CD14-positive monocyte (primary cell): Measurements from ENCODE around the gene NEMP1. TPM values are rescaled to one million over a fixed set of nuclear protein-coding genes. Genes with fewer than 3 reads are reported as not detected.

ENCODE experiments used
- DNase-seq, 3 donors: peaks; one replicate each; pipeline ENCODE4 v3.0.0-alpha.2; 2011 to 2022
- H2AFZ ChIP-seq: 2 replicates; pipeline ENCODE4 v1.6.0; 2012; ENCODE audit warnings: mild to moderate bottlenecking, low read depth, low read length, inconsistent platforms; ENCODE audit not compliant: insufficient read depth, poor library complexity, severe bottlenecking
- H3K27ac ChIP-seq, 2 donors: 1 replicate in 1 of 2; 2 replicates in 1 of 2; pipeline ENCODE4 v1.5.1; 2012 to 2013; ENCODE audit warnings: low read length in 2 of 2, control low read depth in 1 of 2, inconsistent platforms in 1 of 2, low read depth in 1 of 2, mild to moderate bottlenecking in 1 of 2
- H3K27me3 ChIP-seq, 2 donors: one replicate each; pipeline versions ENCODE4 v1.6.0 to v1.6.1; 2011 to 2013; ENCODE audit warnings: low read length in 2 of 2; ENCODE audit not compliant: control insufficient read depth in 2 of 2, insufficient read depth in 2 of 2
- H3K36me3 ChIP-seq, 2 donors: replicated peaks in 1 of 2; 1 replicate in 1 of 2; 2 replicates in 1 of 2; pipeline versions ENCODE4 v1.5.1 to v1.6.1; 2012 to 2013; ENCODE audit warnings: low read length in 2 of 2, control low read depth in 1 of 2, inconsistent platforms in 1 of 2, mild to moderate bottlenecking in 1 of 2; ENCODE audit not compliant: insufficient read depth in 2 of 2, control insufficient read depth in 1 of 2
- H3K4me1 ChIP-seq, 2 donors: 1 replicate in 1 of 2; 2 replicates in 1 of 2; pipeline versions ENCODE4 v1.5.1 to v1.6.1; 2012 to 2013; ENCODE audit warnings: low read length in 2 of 2, control low read depth in 1 of 2, inconsistent platforms in 1 of 2, mild to moderate bottlenecking in 1 of 2, moderate library complexity in 1 of 2; ENCODE audit not compliant: insufficient read depth in 2 of 2, control insufficient read depth in 1 of 2
- H3K4me2 ChIP-seq: replicated peaks from 2 replicates; pipeline ENCODE3; 2012; ENCODE audit warnings: low read length, moderate library complexity, mild to moderate bottlenecking; ENCODE audit not compliant: poor library complexity, severe bottlenecking; ENCODE audit errors: extremely low read depth
- H3K4me3 ChIP-seq, 3 experiments: fragments of 200-600 bp in 1 of 3; sonication (generic) in 1 of 3; replicated peaks in 1 of 3; 1 replicate in 2 of 3; 2 replicates in 1 of 3; pipeline ENCODE4 v1.5.1; 2011 to 2013; ENCODE audit warnings: low read length in 3 of 3, mild to moderate bottlenecking in 3 of 3, control low read depth in 2 of 3, low read depth in 2 of 3, inconsistent platforms in 1 of 3, moderate library complexity in 1 of 3
- H3K79me2 ChIP-seq: 2 replicates; pipeline ENCODE4 v1.6.0; 2012; ENCODE audit warnings: mild to moderate bottlenecking, control low read depth, inconsistent platforms, low read length, moderate library complexity; ENCODE audit not compliant: insufficient read depth
- H3K9ac ChIP-seq: 2 replicates; pipeline ENCODE4 v1.6.0; 2017; ENCODE audit warnings: low read length, mild to moderate bottlenecking; ENCODE audit not compliant: insufficient read depth, poor library complexity, severe bottlenecking
- H3K9me3 ChIP-seq, 2 donors: replicated peaks in 1 of 2; 1 replicate in 1 of 2; 2 replicates in 1 of 2; pipeline versions ENCODE4 v1.5.1 to v1.6.1; 2012 to 2013; ENCODE audit warnings: low read length in 2 of 2, control low read depth in 1 of 2; ENCODE audit not compliant: control insufficient read depth in 1 of 2, insufficient read depth in 1 of 2
- H4K20me1 ChIP-seq: 2 replicates; pipeline ENCODE4 v1.6.0; 2012; ENCODE audit warnings: mild to moderate bottlenecking, low read length, control low read depth, moderate library complexity; ENCODE audit not compliant: insufficient read depth
- H3K27ac Mint-ChIP-seq, 7 donors: one replicate each; pipeline ENCODE4 v1.8.0; 2020; ENCODE audit warnings: mild to moderate bottlenecking in 7 of 7, mixed read lengths in 7 of 7, moderate library complexity in 6 of 7, inconsistent platforms in 2 of 7
- H3K27me3 Mint-ChIP-seq, 3 donors: one replicate each; pipeline ENCODE4 v1.8.0; 2021 to 2022; ENCODE audit warnings: low read depth in 3 of 3, mild to moderate bottlenecking in 3 of 3, mixed read lengths in 3 of 3, moderate library complexity in 3 of 3, inconsistent platforms in 1 of 3
- H3K36me3 Mint-ChIP-seq, 2 donors: one replicate each; pipeline ENCODE4 v1.8.0; 2020; ENCODE audit warnings: mixed read lengths in 2 of 2, inconsistent platforms in 1 of 2, mild to moderate bottlenecking in 1 of 2
- H3K4me1 Mint-ChIP-seq: one replicate; pipeline ENCODE4 v1.8.0; 2020; ENCODE audit warnings: mild to moderate bottlenecking, mixed read lengths
- H3K4me3 Mint-ChIP-seq, 2 donors: one replicate each; pipeline ENCODE4 v1.8.0; 2020; ENCODE audit warnings: mild to moderate bottlenecking in 2 of 2, mixed read lengths in 2 of 2, moderate library complexity in 1 of 2
- H3K9me3 Mint-ChIP-seq, 7 donors: one replicate each; pipeline ENCODE4 v1.8.0; 2020 to 2022; ENCODE audit warnings: mixed read lengths in 7 of 7, mild to moderate bottlenecking in 6 of 7, moderate library complexity in 6 of 7, inconsistent platforms in 2 of 7
- WGBS: methylation state at CpG from one replicate; pipeline ENCODE4 v1.1.5; 2013; ENCODE audit warnings: missing lambda C conversion rate; ENCODE audit not compliant: insufficient coverage; 5-methylcytosine and 5-hydroxymethylcytosine counted together
- intact Hi-C, 2 donors: fragments of 100-400 bp; cut with micrococcal nuclease; formaldehyde crosslinking; loops; one replicate each; pipeline versions ENCODE4 v1.15.0 to v1.15.1; 2023
- polyA plus RNA-seq, 3 donors: library from polyadenylated mRNA; depleted of rRNA in 1 of 3; unstranded in 2 of 3; stranded (reverse) in 1 of 3; fragments of 300-500 nt in 2 of 3; fragments of >200 nt in 1 of 3; fragmentation: Illumina TruSeq in 2 of 3; gene quantifications; 1 replicate in 2 of 3; 2 replicates in 1 of 3; pipeline ENCODE4 v1.2.3, GENCODE V29; 2012 to 2021
- TF ChIP-seq, protein P1 (sequence below): fragments of 200-600 bp; IDR thresholded peaks from one replicate; pipeline ENCODE4 v1.8.0; 2022; ENCODE audit warnings: antibody characterized with exemption, mild to moderate bottlenecking

The NEMP1 gene
- polyA plus RNA-seq, 3 donors: 1.9 to 4.6 (median 2.2) TPM

DNA sequence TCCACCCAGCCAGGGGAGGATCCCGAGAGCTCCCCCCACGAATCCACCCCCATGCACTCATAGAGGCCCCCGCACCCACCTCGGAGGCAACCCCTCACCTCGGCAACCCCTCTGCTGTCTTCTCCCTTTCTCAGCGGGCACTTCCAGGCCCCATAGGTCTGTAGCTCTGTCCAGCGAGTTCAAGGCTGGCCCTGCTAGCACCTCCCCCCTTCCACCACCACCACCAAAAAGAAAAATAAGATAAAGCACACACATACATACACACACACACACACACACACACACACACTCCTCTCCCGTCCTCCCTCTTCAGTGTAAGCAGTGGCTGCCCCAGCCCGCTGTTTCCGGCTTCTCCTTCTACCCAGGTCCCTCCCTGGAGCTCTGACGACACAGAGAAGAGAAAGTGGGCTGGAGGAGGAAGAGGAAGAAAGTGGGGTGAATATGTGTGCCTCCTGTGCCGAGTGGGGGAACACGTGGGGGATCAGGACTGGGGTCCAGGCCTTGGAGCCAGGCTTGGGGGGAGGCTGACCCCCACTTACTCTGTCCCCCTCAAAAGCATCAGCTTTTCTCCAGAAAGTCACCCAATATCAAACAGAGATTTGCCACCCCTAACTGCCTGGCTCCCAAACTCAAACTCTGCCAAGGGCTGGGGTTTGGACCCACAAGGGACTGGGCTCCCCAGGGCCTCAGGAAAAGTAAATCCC, 32.6 kb upstream of the NEMP1 start, which contains the start of gene STAT6:
Gene STAT6 (minus strand): TSS at position 332 of the 704 bp plus-strand sequence. CDS start 3,084 bp downstream, outside the sequence.
- H3K4me1 ChIP-seq: peaks cover 39 to 59% of the 10 kb centered on the region in 2 donors
- peaks cover 52% of the 10 kb centered on the region for H3K79me2 ChIP-seq
- peak within 1 kb of the TSS; percentile 64 for H2AFZ ChIP-seq
- TF ChIP-seq, protein P1, sequence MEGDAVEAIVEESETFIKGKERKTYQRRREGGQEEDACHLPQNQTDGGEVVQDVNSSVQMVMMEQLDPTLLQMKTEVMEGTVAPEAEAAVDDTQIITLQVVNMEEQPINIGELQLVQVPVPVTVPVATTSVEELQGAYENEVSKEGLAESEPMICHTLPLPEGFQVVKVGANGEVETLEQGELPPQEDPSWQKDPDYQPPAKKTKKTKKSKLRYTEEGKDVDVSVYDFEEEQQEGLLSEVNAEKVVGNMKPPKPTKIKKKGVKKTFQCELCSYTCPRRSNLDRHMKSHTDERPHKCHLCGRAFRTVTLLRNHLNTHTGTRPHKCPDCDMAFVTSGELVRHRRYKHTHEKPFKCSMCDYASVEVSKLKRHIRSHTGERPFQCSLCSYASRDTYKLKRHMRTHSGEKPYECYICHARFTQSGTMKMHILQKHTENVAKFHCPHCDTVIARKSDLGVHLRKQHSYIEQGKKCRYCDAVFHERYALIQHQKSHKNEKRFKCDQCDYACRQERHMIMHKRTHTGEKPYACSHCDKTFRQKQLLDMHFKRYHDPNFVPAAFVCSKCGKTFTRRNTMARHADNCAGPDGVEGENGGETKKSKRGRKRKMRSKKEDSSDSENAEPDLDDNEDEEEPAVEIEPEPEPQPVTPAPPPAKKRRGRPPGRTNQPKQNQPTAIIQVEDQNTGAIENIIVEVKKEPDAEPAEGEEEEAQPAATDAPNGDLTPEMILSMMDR: no peak
- peak within 1 kb of the TSS; percentile 95 for H3K4me2 ChIP-seq
- H3K36me3 ChIP-seq: peaks cover 22 to 26% of the 10 kb centered on the region in 2 donors
- intact Hi-C loops: loop anchor here (5.0 kb wide), 2 partner anchors 34 to 39 kb away; partner anchors contain the start of gene NEMP1 (in 1 of the 2)
- H3K27ac ChIP-seq: peak within 1 kb of the TSS; percentile 100
- peak within 1 kb of the TSS; percentile 69 to 100 (median 75) for H3K4me3 ChIP-seq
- DNase-seq: peak; percentile 90 to 91 (median 90)
- 0% methylated on average over 6 of the region's 13 CpGs for WGBS
- no peaks in the 10 kb centered on the region for H3K9me3 ChIP-seq
- Mint-ChIP-seq H3K4me3 (peak within 1 kb of the TSS; percentile 98 to 99), H3K27ac (peak within 1 kb of the TSS; percentile 95 to 100 (median 99)), H3K36me3 (peaks cover 22 to 26% of the 10 kb centered on the region in 2 donors), H3K27me3 (peaks cover 0 to 5% (median 2%) of the 10 kb centered on the region in 3 donors), H3K9me3 (no peaks in the 10 kb centered on the region), H3K4me1 (peaks cover 56% of the 10 kb centered on the region)
- H4K20me1 ChIP-seq: peaks cover 42% of the 10 kb centered on the region
- no peaks in the 10 kb centered on the region for H3K27me3 ChIP-seq
- H3K9ac ChIP-seq: peak within 1 kb of the TSS; percentile 97

DNA sequence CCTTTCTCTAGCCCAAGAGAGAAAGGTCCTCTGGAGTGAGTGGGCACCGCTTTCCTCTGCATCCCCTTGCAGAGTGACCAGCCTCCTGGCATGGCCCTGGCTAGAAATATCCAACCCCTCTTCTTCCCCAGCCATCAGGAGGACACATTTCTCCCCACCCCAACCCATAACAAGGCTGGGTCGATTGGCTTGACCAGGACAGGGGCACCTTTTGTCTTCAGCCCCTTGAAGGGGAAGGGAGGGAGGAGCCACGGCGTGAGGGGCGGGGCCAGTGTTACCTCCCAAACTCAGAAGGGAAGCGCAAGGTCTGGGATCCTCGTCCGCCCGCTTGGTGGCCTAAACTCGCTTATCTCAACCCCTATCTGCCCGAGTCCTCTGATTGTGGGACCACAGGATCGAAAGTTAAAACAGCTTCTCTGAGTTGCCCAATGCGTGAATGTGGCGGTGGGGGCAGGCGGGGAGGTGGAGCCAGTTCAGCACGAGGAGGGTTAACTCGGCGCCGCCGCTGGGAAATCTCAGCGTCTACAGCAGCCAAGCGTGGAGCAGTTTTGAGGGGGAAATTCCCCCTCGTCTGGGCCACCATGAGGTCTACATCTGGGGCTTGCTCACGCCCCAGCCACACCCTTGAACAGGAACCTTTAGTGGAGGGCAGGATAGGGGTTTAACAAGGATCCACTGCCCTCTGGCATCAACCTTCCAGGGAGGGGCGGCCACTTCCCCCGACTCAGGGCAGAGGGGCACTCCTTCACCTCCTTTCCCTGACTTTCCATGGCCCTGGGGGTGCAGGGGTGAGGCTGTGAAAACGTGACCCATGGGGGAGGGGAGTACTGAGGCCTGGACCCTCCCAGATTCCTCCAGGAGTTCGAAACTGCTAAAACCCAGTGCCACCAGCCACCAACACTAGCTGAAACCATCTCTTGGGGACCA, 31.8 kb upstream of the NEMP1 start:
- H3K79me2 ChIP-seq: peaks cover 60% of the 10 kb centered on the region
- 8% methylated on average over 15 of the region's 28 CpGs for WGBS
- Mint-ChIP-seq H3K9me3 (no peaks in the 10 kb centered on the region), H3K36me3 (peaks cover 30 to 35% of the 10 kb centered on the region in 2 donors), H3K4me3 (peak overlapping the region; percentile 98 to 99), H3K27ac (peak overlapping the region; percentile 95 to 100 (median 99)), H3K27me3 (peaks cover 0 to 5% (median 0%) of the 10 kb centered on the region in 3 donors), H3K4me1 (peaks cover 59% of the 10 kb centered on the region)
- H4K20me1 ChIP-seq: peaks cover 50% of the 10 kb centered on the region
- intact Hi-C loops: loop anchor here (5.0 kb wide), 2 partner anchors 33 to 38 kb away; partner anchors contain the start of gene NEMP1 (in 1 of the 2)
- H3K27me3 ChIP-seq: no peaks in the 10 kb centered on the region
- H3K36me3 ChIP-seq: peaks cover 30 to 34% of the 10 kb centered on the region in 2 donors
- TF ChIP-seq, protein P1: no peak
- H2AFZ ChIP-seq: peak overlapping the region; percentile 64
- H3K4me3 ChIP-seq: peak overlapping the region; percentile 69 to 100 (median 75)
- H3K4me1 ChIP-seq: peaks cover 39 to 64% of the 10 kb centered on the region in 2 donors
- peak overlapping the region; percentile 100 for H3K27ac ChIP-seq
- no peaks in the 10 kb centered on the region for H3K9me3 ChIP-seq
- DNase-seq: peak; percentile 53 to 80 (median 55)
- peak overlapping the region; percentile 97 for H3K9ac ChIP-seq
- H3K4me2 ChIP-seq: peak overlapping the region; percentile 95
